ENCODE results near the gene OTOA. TPM values are rescaled to one million over a fixed set of nuclear protein-coding genes. Genes with fewer than 3 reads are reported as not detected.
A peak's percentile ranks its signal among the peaks of the same experiment; 100 is the strongest.
"Not testable (repeated sequence)": the region's sequence is repeated elsewhere in the genome, so short reads cannot be mapped to it uniquely, and the experiment has no call there.

OTOA gene
- total RNA-seq, 1 donor from 2014 or later: not detected

- Histone ChIP-seq H3K4me1 (no peaks in the 10 kb centered on the region), H3K9me3 (no peaks in the 10 kb centered on the region), H3K27ac (no peak overlapping the region), H3K36me3 (no peaks in the 10 kb centered on the region), H3K4me3 (no peak overlapping the region), H3K27me3 (peaks cover 4% of the 10 kb centered on the region)
- intact Hi-C loops (cut with DNase I): loop anchor here (5.0 kb wide), 1 partner anchor 126 kb away; no protein-coding TSS in a partner anchor
- peak; percentile 23 to 85 for DNase-seq (ENCODE audit: low spot score in 2 of 2)
- peak; percentile 64 to 84 (median 75) for TF ChIP-seq CTCF (IDR thresholded peaks at IDR 0.05)
Measured at GRCh38 chr16:21708533-21709115, 44.9 kb downstream of the OTOA start.

- no peak overlapping the region for H3K4me3 ChIP-seq
- intact Hi-C loops (cut with DNase I): no loop called here
- no peak for DNase-seq (ENCODE audit: low spot score in 2 of 2)
Measured at GRCh38 chr16:21710938-21711337, 47.2 kb downstream of the OTOA start.

DNA sequence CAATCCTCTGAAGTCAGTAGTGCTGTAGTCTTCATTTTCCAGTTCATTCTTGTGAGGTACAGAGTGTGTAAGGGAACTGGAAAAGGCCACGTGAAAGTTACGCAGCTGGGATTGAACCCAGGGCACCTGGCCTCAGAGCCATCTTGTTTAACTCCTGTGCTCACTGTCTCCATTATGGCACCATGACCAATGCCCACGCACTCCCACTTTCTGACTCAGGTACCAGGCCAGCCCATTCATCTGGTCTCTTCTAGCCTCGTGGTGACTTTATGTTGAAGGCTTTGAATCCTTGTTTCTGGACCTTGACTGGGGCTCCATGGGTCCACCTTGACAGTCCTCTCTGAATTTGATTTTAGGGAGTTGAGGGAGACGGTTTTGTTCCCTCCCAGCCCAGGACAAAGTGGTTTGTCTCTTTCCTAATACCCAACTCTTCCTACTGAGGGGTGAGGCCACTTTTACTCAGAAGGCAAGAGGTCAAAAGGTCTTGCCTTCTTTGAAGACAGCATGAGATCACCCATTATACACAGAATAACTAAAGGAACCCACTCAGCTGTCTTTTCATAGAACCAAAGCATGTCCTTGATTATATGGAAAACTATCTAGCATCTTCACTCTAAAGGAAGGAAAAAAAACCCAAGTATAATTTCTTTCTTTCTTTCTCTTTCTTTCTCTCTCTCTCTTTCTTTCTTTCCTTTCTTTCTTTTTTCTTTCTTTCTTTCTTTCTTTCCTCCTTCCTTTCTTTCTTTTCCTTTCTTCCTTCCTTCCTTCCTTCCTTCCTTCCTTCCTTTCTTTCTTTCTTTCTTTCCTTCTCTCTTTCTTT lies 50.0 kb downstream of the OTOA start:
- intact Hi-C loops (cut with DNase I): no loop called here
- no peak overlapping the region for H3K27ac ChIP-seq
- no peaks in the 10 kb centered on the region for H3K36me3 ChIP-seq
- no peak for TF ChIP-seq CTCF (IDR thresholded peaks at IDR 0.05)
- H3K9me3 ChIP-seq: no peaks in the 10 kb centered on the region
- H3K4me1 ChIP-seq: no peaks in the 10 kb centered on the region
- H3K27me3 ChIP-seq: no peaks in the 10 kb centered on the region
- H3K4me3 ChIP-seq: no peak overlapping the region
- DNase-seq (ENCODE audit: low spot score in 2 of 2): no peak

More at GRCh38 chr16:21710938-21711337, 47.2 kb downstream of the OTOA start:
- Histone ChIP-seq H3K4me1 (no peaks in the 10 kb centered on the region), H3K36me3 (no peaks in the 10 kb centered on the region), H3K27me3 (peaks cover 4% of the 10 kb centered on the region), H3K27ac (no peak overlapping the region), H3K9me3 (no peaks in the 10 kb centered on the region)
- TF ChIP-seq CTCF (IDR thresholded peaks at IDR 0.05): no peak

GRCh38 chr16:21714369-21714618 lies 50.5 kb downstream of the OTOA start:
- H3K27me3 ChIP-seq, H3K4me3 ChIP-seq, H3K4me1 ChIP-seq: not testable (repeated sequence)

DNA sequence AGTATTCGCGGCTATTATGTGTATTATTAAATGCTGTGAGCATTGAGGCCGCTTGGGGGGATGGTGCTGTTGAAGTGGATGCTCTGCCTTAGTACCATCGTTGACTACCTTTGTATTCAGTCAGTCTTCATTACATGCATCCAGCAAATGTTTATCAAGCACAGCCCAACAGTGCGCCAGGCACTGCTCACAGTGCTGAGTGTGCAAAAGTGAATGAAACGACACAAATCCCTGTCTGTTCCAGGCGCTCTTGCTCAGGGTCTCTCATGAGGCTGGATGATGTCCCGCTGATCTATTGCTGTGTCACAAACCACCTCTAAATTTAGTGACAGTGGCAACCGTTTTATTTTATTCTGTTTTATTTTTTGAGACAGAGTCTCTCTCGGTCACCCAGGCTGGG lies 53.8 kb downstream of the OTOA start:
- no peaks in the 10 kb centered on the region for H3K27me3 ChIP-seq
- no peak for TF ChIP-seq CTCF (IDR thresholded peaks at IDR 0.05)
- H3K36me3 ChIP-seq: no peaks in the 10 kb centered on the region
- DNase-seq (ENCODE audit: low spot score in 2 of 2): no peak
- H3K4me1 ChIP-seq: no peaks in the 10 kb centered on the region
- H3K9me3 ChIP-seq: no peaks in the 10 kb centered on the region
- no peak overlapping the region for H3K4me3 ChIP-seq
- intact Hi-C loops (cut with DNase I): no loop called here
- H3K27ac ChIP-seq: no peak overlapping the region

More at GRCh38 chr16:21714369-21714618, 50.5 kb downstream of the OTOA start:
- intact Hi-C loops (cut with DNase I); H3K27ac ChIP-seq; DNase-seq (ENCODE audit: low spot score in 2 of 2); H3K9me3 ChIP-seq; H3K36me3 ChIP-seq: not testable (repeated sequence)

DNA sequence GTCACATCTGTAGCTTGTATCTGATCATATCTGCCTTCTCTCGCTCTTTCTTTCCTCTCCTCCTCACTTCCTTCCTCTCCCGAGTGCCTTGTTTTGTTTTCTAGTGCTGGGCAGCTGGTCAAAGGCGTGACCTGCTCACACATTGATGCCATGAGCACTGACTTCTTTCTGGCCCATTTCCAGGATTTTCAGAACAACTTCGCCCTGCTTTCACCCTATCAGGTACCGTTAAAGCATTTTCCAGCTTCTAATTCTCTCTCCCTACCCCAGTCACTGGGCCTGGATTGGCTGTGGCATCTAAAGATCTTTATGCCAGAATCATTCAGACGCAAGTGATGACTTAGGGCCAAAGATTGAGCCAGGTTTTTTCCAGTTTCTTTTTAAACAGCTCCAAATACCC lies 55.5 kb downstream of the OTOA start:
- Histone ChIP-seq H3K27me3 (no peaks in the 10 kb centered on the region), H3K4me3 (no peak overlapping the region), H3K36me3 (no peaks in the 10 kb centered on the region), H3K27ac (no peak overlapping the region), H3K4me1 (no peaks in the 10 kb centered on the region), H3K9me3 (no peaks in the 10 kb centered on the region)
- TF ChIP-seq CTCF (IDR thresholded peaks at IDR 0.05): no peak
- no peak for DNase-seq (ENCODE audit: low spot score in 2 of 2)
- intact Hi-C loops (cut with DNase I): no loop called here
